NCI-H1417 (cell line): Measurements from ENCODE around the gene SDSL.
A peak's percentile ranks its signal among the peaks of the same experiment; 100 is the strongest.

Source experiments
- DNase-seq, 3 experiments: peaks; one replicate each; lab custom pipeline; 2025; lab: John Stamatoyannopoulos, UW

The SDSL gene

DNA sequence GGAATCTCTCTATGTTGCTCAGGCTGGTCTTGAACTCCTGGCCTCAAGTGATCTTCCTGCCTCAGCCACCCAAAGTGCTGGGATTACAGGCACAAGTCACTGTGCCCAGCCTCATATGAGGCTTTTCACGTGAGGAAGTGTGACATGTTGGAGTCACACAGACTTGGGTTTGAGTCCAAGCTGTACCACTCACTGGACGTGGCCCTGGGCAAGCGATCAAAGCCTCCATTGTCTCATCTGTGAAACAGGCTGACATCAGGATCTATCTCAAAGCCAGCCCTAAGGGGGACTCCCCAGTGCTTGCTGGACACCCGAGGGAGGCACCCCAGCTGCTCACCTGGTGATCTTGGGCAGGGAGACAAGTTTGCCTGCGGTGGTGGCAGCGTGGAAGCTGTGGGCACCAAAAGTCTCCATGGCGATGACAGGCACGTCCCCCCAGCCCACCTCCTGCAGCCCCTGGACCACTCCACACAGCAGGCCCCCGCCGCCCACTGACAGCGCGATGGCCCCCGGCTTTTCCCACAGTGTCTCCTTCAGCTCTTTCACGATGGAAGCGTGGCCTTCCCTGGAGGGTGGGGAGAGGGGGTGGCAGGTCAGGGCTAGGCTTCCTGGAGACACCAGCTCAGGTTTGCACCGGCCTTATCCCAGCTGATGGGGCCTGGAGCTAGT, 25.2 kb upstream of the SDSL start:
- DNase-seq: peak in 2 of 3 experiments; percentile 30 to 47

- DNase-seq: peak in 1 of 3 experiments; percentile 47
Observed at GRCh38 chr12:113397497-113398197, 24.5 kb upstream of the SDSL start.

GRCh38 chr12:113398346-113399290, 23.6 kb upstream of the SDSL start:
- no peak for DNase-seq

DNA sequence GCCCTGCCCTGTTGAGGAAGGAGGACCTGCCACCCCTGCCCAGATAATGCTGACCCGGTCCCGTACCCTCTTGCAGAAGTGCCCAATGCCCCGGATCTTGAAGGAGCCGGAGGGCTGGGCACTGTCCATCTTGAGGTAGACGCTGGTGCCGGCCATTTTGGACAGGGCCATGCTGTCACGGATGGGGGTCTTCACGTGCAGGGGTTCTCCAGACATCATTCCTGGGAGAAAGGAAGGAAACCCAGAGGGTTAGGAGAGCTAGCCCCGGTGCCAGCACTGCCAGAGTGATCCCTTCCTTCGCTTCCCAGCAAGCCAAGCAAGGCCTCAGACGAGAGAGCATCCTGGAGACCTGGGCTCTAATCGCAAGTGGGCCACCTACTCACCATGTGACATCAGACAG, 22.7 kb upstream of the SDSL start:
- DNase-seq: no peak

- no peak for DNase-seq
Observed at GRCh38 chr12:113400362-113400761, 21.8 kb upstream of the SDSL start.

DNA sequence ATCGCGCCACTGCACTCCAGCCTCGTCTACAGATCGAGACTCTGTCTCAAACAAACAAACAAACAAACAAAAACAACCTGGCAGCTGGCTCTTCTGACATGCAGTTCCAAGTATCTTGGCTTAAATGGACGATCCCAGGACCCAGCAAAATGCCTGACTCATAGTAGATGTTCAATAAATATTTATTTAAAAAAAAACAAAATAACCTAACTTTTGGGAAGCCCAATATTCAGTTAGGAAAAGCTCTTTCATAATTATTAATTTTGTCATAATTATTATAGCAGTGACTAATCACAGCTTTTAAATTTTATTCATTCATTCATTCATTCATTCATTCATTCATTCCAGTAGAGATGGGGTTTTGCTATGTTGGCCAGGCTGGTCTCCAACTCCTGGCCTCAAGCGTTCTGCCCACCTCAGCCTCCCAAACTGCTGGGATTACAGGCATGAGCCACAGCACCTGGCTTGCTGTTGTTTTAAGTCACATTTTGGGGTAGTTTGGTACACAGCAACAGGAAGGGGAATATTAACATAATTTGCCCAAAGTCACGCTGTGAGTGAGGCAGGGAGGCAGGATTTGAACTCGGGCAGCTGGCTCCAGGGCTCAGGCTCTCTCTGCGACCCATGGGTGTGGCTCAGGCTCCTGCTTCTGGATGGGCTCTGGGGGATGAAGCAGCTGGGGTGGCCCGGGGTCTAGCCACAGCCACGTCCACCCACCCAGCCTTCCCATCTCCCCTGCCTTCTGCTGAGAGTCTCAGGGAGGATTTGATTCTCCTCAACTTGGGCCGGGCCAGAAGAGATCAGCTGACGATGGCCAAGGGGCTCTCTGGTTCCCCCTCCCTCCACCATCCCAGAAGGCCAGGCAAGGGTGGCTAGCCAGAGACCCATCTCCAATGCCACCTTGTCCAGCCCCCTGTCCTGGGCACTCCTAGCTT, 20.8 kb upstream of the SDSL start:
- DNase-seq: no peak

DNA sequence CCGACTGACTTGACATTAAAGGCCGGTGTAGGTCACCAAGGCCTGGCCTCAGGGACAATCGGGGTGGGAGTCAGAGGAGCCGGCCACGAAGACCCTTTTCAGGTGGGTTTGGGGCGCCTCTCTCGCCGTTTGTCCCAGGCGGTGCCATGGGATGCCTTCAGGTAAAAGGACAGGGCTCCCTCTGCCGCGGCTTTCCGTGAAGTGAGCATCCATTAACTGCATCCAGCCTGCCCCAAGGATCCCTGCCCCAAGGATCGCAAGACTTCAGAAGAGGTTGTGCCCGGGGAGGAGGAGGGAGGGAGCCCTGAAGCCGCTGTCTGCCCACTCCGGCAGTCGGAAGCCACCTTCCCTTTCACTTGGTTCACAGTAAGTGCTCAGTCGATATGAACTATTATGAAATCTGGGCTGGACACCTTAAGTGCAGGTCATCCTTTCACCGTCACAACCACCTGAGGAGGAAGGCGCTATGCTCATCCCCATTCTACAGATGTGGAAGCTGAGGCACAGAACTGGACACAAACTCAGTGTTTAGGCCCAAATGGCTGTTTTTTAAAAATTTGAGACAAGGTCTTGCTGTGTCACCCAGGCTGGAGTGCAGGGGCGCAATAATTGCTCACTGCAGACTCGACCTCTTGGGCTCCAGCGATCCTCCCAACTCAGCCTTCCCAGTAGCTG, 19.5 kb upstream of the SDSL start:
- DNase-seq: no peak

GRCh38 chr12:113403435-113404415, 18.5 kb upstream of the SDSL start, which contains the start of gene SDS:
Gene SDS (minus strand): TSS chr12:113403887. CDS start chr12:113399708, 4,179 bp downstream.
- DNase-seq: no peak

- DNase-seq: no peak
Observed at GRCh38 chr12:113405694-113406093, 16.5 kb upstream of the SDSL start.

GRCh38 chr12:113407931-113408600, 14.1 kb upstream of the SDSL start:
- DNase-seq: no peak

DNA sequence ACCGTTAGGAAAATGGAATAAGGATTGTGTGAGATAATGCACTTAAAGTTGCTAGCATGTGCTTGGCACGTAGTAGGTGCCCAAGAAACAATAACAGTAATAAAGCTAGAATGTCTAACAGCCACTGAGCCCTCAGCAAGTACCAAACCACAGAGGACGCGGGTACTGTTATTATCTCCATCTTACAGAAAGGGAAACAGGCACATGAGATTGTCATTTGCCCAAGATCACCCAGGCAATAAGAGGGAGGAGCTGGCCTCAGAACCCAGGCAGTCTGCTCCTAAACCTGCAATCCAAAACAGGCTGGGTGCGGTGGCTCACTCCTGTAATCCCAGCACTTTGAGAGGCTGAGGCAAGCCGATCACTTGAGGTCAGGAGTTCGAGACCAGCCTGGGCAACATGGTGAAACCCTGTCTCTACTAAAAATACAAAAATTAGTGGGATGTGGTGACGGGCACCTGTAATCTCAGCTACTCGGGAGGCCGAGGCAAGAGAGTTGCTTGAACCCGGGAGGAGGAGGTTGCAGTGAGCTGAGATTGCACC, 13.4 kb upstream of the SDSL start:
- no peak for DNase-seq

DNA sequence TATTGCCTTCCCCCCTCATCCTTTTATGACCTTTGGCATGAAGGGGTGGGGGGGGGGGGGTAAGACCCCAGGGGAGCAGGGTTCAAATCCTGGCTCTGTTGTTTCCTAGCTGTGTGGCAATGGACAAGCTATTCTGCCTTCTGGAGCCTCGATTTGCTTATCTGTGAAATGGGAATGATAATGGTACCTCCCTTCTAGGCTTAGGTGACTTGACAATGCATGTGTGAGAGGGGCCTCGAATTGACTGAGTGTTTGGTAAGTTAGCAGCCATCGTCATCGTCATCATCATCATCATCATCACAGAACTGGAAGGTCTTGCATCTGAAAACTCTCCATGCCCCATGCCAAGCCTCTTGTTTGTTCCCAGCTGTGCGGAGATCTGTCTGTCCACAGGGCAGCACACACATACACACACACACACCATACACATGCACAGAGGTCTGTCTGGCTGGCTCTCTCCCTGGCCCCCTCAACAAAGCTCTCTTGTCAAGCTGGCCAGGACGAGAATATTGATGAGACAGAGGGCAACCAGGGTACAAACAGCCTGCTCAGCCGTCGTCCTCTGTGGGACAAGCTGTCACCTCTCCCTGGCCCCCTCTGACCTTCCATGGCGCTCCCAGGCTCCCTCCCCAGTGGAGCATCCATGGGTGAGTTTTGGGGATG, 12.6 kb upstream of the SDSL start:
- DNase-seq: no peak

GRCh38 chr12:113413488-113413939, 8.7 kb upstream of the SDSL start:
- DNase-seq: peak in 1 of 3 experiments; percentile 22

GRCh38 chr12:113414519-113415038, 7.6 kb upstream of the SDSL start:
- no peak for DNase-seq

GRCh38 chr12:113416091-113416754, 6.0 kb upstream of the SDSL start:
- DNase-seq: no peak

GRCh38 chr12:113418213-113418879, 3.8 kb upstream of the SDSL start:
- DNase-seq: no peak
